ENCODE measurements around the gene PPM1E. TPM values are rescaled to one million over a fixed set of nuclear protein-coding genes. Genes with fewer than 3 reads are reported as not detected.

The PPM1E gene
- total and polyA plus RNA-seq, 2 of the 4 experiments (the other 2 are of a cell fraction): under 0.01 to 0.05 TPM

- WGBS, 2 experiments (ENCODE audit: extremely low coverage in 2 of 2, insufficient read length in 1 of 2): no CpG with 5 or more reads among the region's 1 CpG
Measured at GRCh38 chr17:59018019-59018418, 262.4 kb downstream of the PPM1E start.

More at GRCh38 chr17:59018019-59018418, 262.4 kb downstream of the PPM1E start:
- H2AK5ac ChIP-seq (ENCODE audit: low read depth, low read length): no peak overlapping the region
- POLR2A ChIA-PET (ENCODE audit: unreplicated experiment): no interaction called here
- H3K27me3 ChIP-seq (ENCODE audit: control insufficient read depth, insufficient read depth, low read length): no peaks in the 10 kb centered on the region
- dilution Hi-C loops (cut with HindIII; ENCODE audit: low sequenced_read_pairs, unreplicated experiment): no loop called here
- no peak overlapping the region for H4K5ac ChIP-seq (ENCODE audit: low read depth, low read length)
- no peak overlapping the region for H3K18ac ChIP-seq (ENCODE audit: low read depth, low read length)
- H2AK9ac ChIP-seq (replicated peaks; ENCODE audit: low read depth, low read length, poor library complexity): no peak overlapping the region
- peaks cover 6% of the 10 kb centered on the region for H3K36me3 ChIP-seq (ENCODE audit: control insufficient read depth, insufficient read depth, low read length)
- no peak overlapping the region for H2BK20ac ChIP-seq (ENCODE audit: low read depth, low read length)
- no peak overlapping the region for H3K4me2 ChIP-seq (ENCODE audit: low read depth, low read length)
- no peak overlapping the region for H3K4me3 ChIP-seq (ENCODE audit: insufficient read depth, low read depth, low read length)
- H3K4me1 ChIP-seq (ENCODE audit: control insufficient read depth, insufficient read depth, low read length): no peaks in the 10 kb centered on the region
- no peak overlapping the region for H3K14ac ChIP-seq (replicated peaks; ENCODE audit: low read depth, low read length)
- H3K23ac ChIP-seq (ENCODE audit: low read depth, low read length): no peak overlapping the region
- in situ Hi-C loops (cut with MboI; ENCODE audit: low sequenced_read_pairs): no loop called here
- ATAC-seq (ENCODE audit: low read depth): no peak
- no peak overlapping the region for H3K27ac ChIP-seq (ENCODE audit: insufficient read depth, low read length)
- no peak overlapping the region for H2BK15ac ChIP-seq (ENCODE audit: low read depth, low read length)
- no peak for DNase-seq
- no peak overlapping the region for H2AFZ ChIP-seq (replicated peaks; ENCODE audit: low read length, poor library complexity)
- no peak overlapping the region for H2BK120ac ChIP-seq (ENCODE audit: low read depth, low read length)
- no peaks in the 10 kb centered on the region for H3K9me1 ChIP-seq (ENCODE audit: insufficient read depth, low read length)
- H2BK5ac ChIP-seq (ENCODE audit: low read depth, low read length, poor library complexity, severe bottlenecking): no peak overlapping the region
- H4K8ac ChIP-seq (ENCODE audit: low read depth in 2 of 2, low read length in 2 of 2): no peak overlapping the region
- intact Hi-C loops (cut with micrococcal nuclease): no loop called here
- H4K91ac ChIP-seq (ENCODE audit: insufficient read depth, low read depth, low read length): no peak overlapping the region
- H3K79me1 ChIP-seq (ENCODE audit: low read depth in 1 of 2, low read length in 2 of 2): peaks cover 0 to 7% of the 10 kb centered on the region in 2 experiments; a peak in 3 of 4 replicates
- no peak overlapping the region for H3K4ac ChIP-seq (ENCODE audit: low read depth, low read length)
- H3K56ac ChIP-seq (ENCODE audit: extremely low read depth, insufficient read depth, low read length): no peak overlapping the region
- H3K9ac ChIP-seq (ENCODE audit: low read depth, low read length): no peak overlapping the region
- H4K20me1 ChIP-seq (ENCODE audit: insufficient read depth, low read length): no peaks in the 10 kb centered on the region
- no peaks in the 10 kb centered on the region for H3K9me3 ChIP-seq (ENCODE audit: control insufficient read depth, insufficient read depth, low read length)
- CTCF ChIA-PET: interaction anchor here (1.6 kb wide), 1 partner anchor 21 kb away, joined by 4 read pairs; no protein-coding TSS in a partner anchor
- no peak for TF ChIP-seq RFX5 (IDR thresholded peaks at IDR 0.05; ENCODE audit: low read depth, low read length)
- TF ChIP-seq, protein P1, sequence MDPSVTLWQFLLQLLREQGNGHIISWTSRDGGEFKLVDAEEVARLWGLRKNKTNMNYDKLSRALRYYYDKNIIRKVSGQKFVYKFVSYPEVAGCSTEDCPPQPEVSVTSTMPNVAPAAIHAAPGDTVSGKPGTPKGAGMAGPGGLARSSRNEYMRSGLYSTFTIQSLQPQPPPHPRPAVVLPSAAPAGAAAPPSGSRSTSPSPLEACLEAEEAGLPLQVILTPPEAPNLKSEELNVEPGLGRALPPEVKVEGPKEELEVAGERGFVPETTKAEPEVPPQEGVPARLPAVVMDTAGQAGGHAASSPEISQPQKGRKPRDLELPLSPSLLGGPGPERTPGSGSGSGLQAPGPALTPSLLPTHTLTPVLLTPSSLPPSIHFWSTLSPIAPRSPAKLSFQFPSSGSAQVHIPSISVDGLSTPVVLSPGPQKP (IDR thresholded peaks at IDR 0.05; ENCODE audit: borderline replicate concordance, low read depth, low read length): no peak
- no peak for TF ChIP-seq MXI1 (IDR thresholded peaks at IDR 0.05; ENCODE audit: borderline replicate concordance, low read depth, low read length)
- TF ChIP-seq MAZ (IDR thresholded peaks at IDR 0.05; ENCODE audit: borderline replicate concordance, low read depth, low read length): no peak
- TF ChIP-seq CTCF (conservative IDR thresholded peaks at IDR 0.05; ENCODE audit: low read depth, low read length): no peak
- TF ChIP-seq USF2 (IDR thresholded peaks at IDR 0.05; ENCODE audit: low read depth, low read length): no peak
- TF ChIP-seq BHLHE40 (IDR thresholded peaks at IDR 0.05; ENCODE audit: low read depth, low read length): no peak
- TF ChIP-seq POLR2A (IDR thresholded peaks at IDR 0.05; ENCODE audit: low read depth, low read length): no peak
- no peak for TF ChIP-seq CEBPB (IDR thresholded peaks at IDR 0.05; ENCODE audit: low read depth, low read length)
- no peak for TF ChIP-seq SMC3 (IDR thresholded peaks at IDR 0.05; ENCODE audit: low read depth, low read length)
- no peak for TF ChIP-seq MAFK (IDR thresholded peaks at IDR 0.05; ENCODE audit: low read depth, low read length)
- no peak for TF ChIP-seq RAD21 (IDR thresholded peaks at IDR 0.05; ENCODE audit: low read length)
- no peak for TF ChIP-seq NFE2L2 (IDR thresholded peaks at IDR 0.05; ENCODE audit: low read depth, low read length)
- no peak for TF ChIP-seq FOS (IDR thresholded peaks at IDR 0.05; ENCODE audit: low read depth, low read length)
- BruUV-seq (replicated peaks): no TSS peak

Measured in IMR-90 (cell line).